K562 (cell line): ENCODE measurements around the gene KIAA0513. TPM values are rescaled to one million over a fixed set of nuclear protein-coding genes. Genes with fewer than 3 reads are reported as not detected.
A peak's percentile ranks its signal among the peaks of the same experiment; 100 is the strongest.

Experiments used
- ARID1B ChIP-seq: fragments of 450-650 bp; IDR thresholded peaks from 2 replicates; pipeline ENCODE4 v1.6.1; 2016; ENCODE audit warnings: antibody characterized with exemption, mild to moderate bottlenecking, inconsistent platforms
- ATF7 ChIP-seq: fragments of 450-650 bp; IDR thresholded peaks from 2 replicates; pipeline ENCODE4 v1.7.1; 2014; ENCODE audit warnings: mild to moderate bottlenecking, moderate library complexity
- CTBP1 ChIP-seq: fragments of 450-650 bp; IDR thresholded peaks from 2 replicates; pipeline ENCODE4 v1.6.1; 2016; ENCODE audit warnings: borderline replicate concordance
- DMBX1 ChIP-seq: fragments of 250-450 bp; sonication (Bioruptor Pico); IDR thresholded peaks from 2 replicates; pipeline ENCODE4 v1.8.0; 2022; ENCODE audit warnings: inconsistent platforms, mild to moderate bottlenecking, moderate library complexity, borderline replicate concordance
- EGR1 ChIP-seq: fragments of 450-650 bp; conservative IDR thresholded peaks from 2 replicates; pipeline ENCODE4 v1.6.1; 2017; ENCODE audit warnings: mild to moderate bottlenecking
- FUS ChIP-seq: fragments of 200-400 bp; formaldehyde crosslinking; optimal IDR thresholded peaks from 2 replicates; pipeline ENCODE3; 2017; ENCODE audit warnings: low read depth, low read length
- JUND ChIP-seq, 2 experiments: IDR thresholded peaks; 2 replicates in 1 of 2; 3 replicates in 1 of 2; pipeline ENCODE4 v1.6.1; 2011; ENCODE audit warnings: borderline replicate concordance in 2 of 2, low read depth in 2 of 2, low read length in 2 of 2, improper control_type of control experiment in 1 of 2, missing biosample characterization in 1 of 2, missing genetic modification characterization in 1 of 2, missing genetic modification reagents in 1 of 2
- LEF1 ChIP-seq: fragments of 450-650 bp; IDR thresholded peaks from 2 replicates; pipeline ENCODE4 v1.6.1; 2016; ENCODE audit warnings: mild to moderate bottlenecking
- MAFF ChIP-seq: IDR thresholded peaks from 2 replicates; pipeline ENCODE4 v1.6.1; 2012; ENCODE audit warnings: low read length, improper control_type of control experiment
- MTA2 ChIP-seq: fragments of 450-650 bp; IDR thresholded peaks from 2 replicates; pipeline ENCODE4 v1.6.1; 2016; ENCODE audit warnings: low read depth
- MXI1 ChIP-seq: IDR thresholded peaks from 2 replicates; pipeline ENCODE4 v1.6.1; 2011; ENCODE audit warnings: low read depth, mild to moderate bottlenecking, improper control_type of control experiment, low read length
- NFXL1 ChIP-seq: fragments of 450-650 bp; formaldehyde crosslinking; IDR thresholded peaks from 2 replicates; pipeline ENCODE4 v1.4.0; 2021; ENCODE audit warnings: mild to moderate bottlenecking
- NR1H2 ChIP-seq: sonication (generic); formaldehyde crosslinking; IDR thresholded peaks from 2 replicates; pipeline ENCODE4 v1.4.0; 2020; ENCODE audit warnings: mild to moderate bottlenecking, missing genetic modification reagents
- NR4A1 ChIP-seq, 2 experiments: fragments of 250-450 bp in 1 of 2; fragments of 450-650 bp in 1 of 2; sonication (Bioruptor Pico) in 1 of 2; IDR thresholded peaks; 2 replicates each; pipeline versions ENCODE4 v1.4.0 to v1.6.1; 2016 to 2020; ENCODE audit warnings: mild to moderate bottlenecking in 2 of 2, missing compliant biosample characterization in 1 of 2, missing genetic modification characterization in 1 of 2, moderate library complexity in 1 of 2
- NRF1 ChIP-seq, 2 experiments: fragments of 450-650 bp; IDR thresholded peaks in 1 of 2; conservative IDR thresholded peaks in 1 of 2; 2 replicates each; pipeline ENCODE4 v1.6.1; 2014; ENCODE audit warnings: mild to moderate bottlenecking in 2 of 2
- PATZ1 ChIP-seq: fragments of 250-450 bp; sonication (Bioruptor Pico); IDR thresholded peaks from 2 replicates; pipeline ENCODE4 v1.5.0; 2020; ENCODE audit warnings: mild to moderate bottlenecking, borderline replicate concordance
- POLR2A ChIP-seq: fragments of 450-650 bp; conservative IDR thresholded peaks from 2 replicates; pipeline ENCODE4 v1.6.1; 2016
- PPARD ChIP-seq: fragments of 250-450 bp; sonication (Bioruptor Pico); IDR thresholded peaks from 2 replicates; pipeline ENCODE4 v1.8.0; 2022; ENCODE audit warnings: inconsistent platforms, mild to moderate bottlenecking, moderate library complexity
- PURB ChIP-seq: sonication (generic); formaldehyde crosslinking; IDR thresholded peaks from 2 replicates; pipeline ENCODE4 v1.9.0; 2021; ENCODE audit warnings: low read depth, mild to moderate bottlenecking, missing genetic modification reagents
- RBM39 ChIP-seq: fragments of 200-400 bp; formaldehyde crosslinking; optimal IDR thresholded peaks from 2 replicates; pipeline ENCODE3; 2018; ENCODE audit warnings: low read depth, low read length
- SOX6 ChIP-seq: fragments of 450-650 bp; IDR thresholded peaks from 2 replicates; pipeline ENCODE4 v1.6.1; 2014; ENCODE audit warnings: mild to moderate bottlenecking
- TARDBP ChIP-seq: fragments of 450-650 bp; IDR thresholded peaks from 2 replicates; pipeline ENCODE4 v1.6.1; 2016
- TBL1XR1 ChIP-seq, 2 experiments: IDR thresholded peaks; 2 replicates each; pipeline ENCODE4 v1.6.1; 2012; ENCODE audit warnings: improper control_type of control experiment in 2 of 2, low read length in 2 of 2, mild to moderate bottlenecking in 1 of 2
- YY1 ChIP-seq, 3 experiments: IDR thresholded peaks; 2 replicates each; pipeline ENCODE4 v1.6.1; 2011; ENCODE audit warnings: low read length in 2 of 3, mild to moderate bottlenecking in 2 of 3, moderate library complexity in 2 of 3, borderline replicate concordance in 1 of 3, control low read depth in 1 of 3, low read depth in 1 of 3; ENCODE audit not compliant: insufficient read depth in 3 of 3, insufficient replicate concordance in 2 of 3, control insufficient read depth in 1 of 3, insufficient read length in 1 of 3; ENCODE audit errors: extremely low read depth in 1 of 3
- ZFX ChIP-seq: sonication (generic); formaldehyde crosslinking; IDR thresholded peaks from 2 replicates; pipeline ENCODE4 v1.8.0; 2022; ENCODE audit warnings: mild to moderate bottlenecking, missing genetic modification reagents, moderate library complexity
- ZNF584 ChIP-seq: fragments of 200-800 bp; sonication (Bioruptor generic); IDR thresholded peaks from 2 replicates; pipeline ENCODE4 v1.6.1; 2016; ENCODE audit warnings: low read depth, mild to moderate bottlenecking, missing genetic modification characterization, missing compliant biosample characterization
- ZNF785 ChIP-seq: fragments of 250-450 bp; sonication (Bioruptor Pico); IDR thresholded peaks from 2 replicates; pipeline ENCODE4 v1.4.0; 2020; ENCODE audit warnings: mild to moderate bottlenecking
- polyA plus RNA-seq, 8 experiments: library from polyadenylated mRNA; depleted of rRNA in 4 of 8; stranded (reverse) in 5 of 8; unstranded in 3 of 8; fragments of >200 nt; fragmentation: Nextera tagmentation in 2 of 8; fragmentation: Illumina TruSeq in 1 of 8; extraction: Ambion mirVana in 2 of 8; extraction: Trizol in 1 of 8; gene quantifications; 2 replicates each; pipeline versions ENCODE4 v1.2.1 to v1.2.3, GENCODE V29; 2011 to 2014; ENCODE audit warnings: inconsistent platforms in 1 of 8, missing spikeins in 1 of 8
- total RNA-seq, 7 experiments: library from RNA; depleted of rRNA in 6 of 7; stranded (reverse); fragments of >200 nt in 6 of 7; fragmentation: Illumina TruSeq in 2 of 7; extraction: Trizol in 2 of 7; gene quantifications; 2 replicates each; pipeline versions ENCODE4 v1.2.1 to v1.2.3, GENCODE V29; 2011 to 2021; ENCODE audit warnings: low replicate concordance in 1 of 7

KIAA0513 gene
- total and polyA plus RNA-seq, 9 of the 15 experiments (the other 6 are each of a cell fraction or from before 2014, with no cell fraction given), result 0.18 to 13.7 (median 10.2) TPM

GRCh38 chr16:85046931-85047866, 19.6 kb downstream of the KIAA0513 start (continued):
- no peak for TF ChIP-seq YY1 (IDR thresholded peaks at IDR 0.05; ENCODE audit: borderline replicate concordance in 1 of 3, control insufficient read depth in 1 of 3, extremely low read depth in 1 of 3, insufficient read depth in 3 of 3, insufficient read length in 1 of 3, insufficient replicate concordance in 2 of 3, low read depth in 1 of 3, low read length in 2 of 3)
- no peak for TF ChIP-seq FUS
- TF ChIP-seq SOX6, result peak; percentile 91
- TF ChIP-seq JUND (IDR thresholded peaks at IDR 0.05; ENCODE audit: borderline replicate concordance, low read depth, low read length), result peak; percentile 85
- no peak; the same call in 2 of the 3 replicates for TF ChIP-seq JUND (tag; IDR thresholded peaks at IDR 0.05; ENCODE audit: borderline replicate concordance, low read depth, low read length)
- peak; percentile 81 for TF ChIP-seq ATF7
- TF ChIP-seq NR1H2 (CRISPR knock-in tag), result 0 out of 2 replicates have a peak, but pooled peaks have one; percentile 75
- no peak for TF ChIP-seq PPARD (CRISPR knock-in tag)
- peak; percentile 86 for TF ChIP-seq CTBP1
- TF ChIP-seq TARDBP, result peak; percentile 93
- TF ChIP-seq LEF1, result peak; percentile 93
- no peak for TF ChIP-seq PURB
- TF ChIP-seq POLR2A, result peak; percentile 84
- TF ChIP-seq ZFX (CRISPR knock-in tag), result no peak
- peak; percentile 95 for TF ChIP-seq ARID1B
- peak; percentile 19; the same call in 1 of the 2 replicates for TF ChIP-seq ZNF584
- TF ChIP-seq NRF1 (conservative IDR thresholded peaks at IDR 0.05 in 1 of 2, IDR thresholded peaks at IDR 0.05 in 1 of 2), result peak; percentile 83 to 87
- no peak for TF ChIP-seq ZNF785 (CRISPR knock-in tag)
- TF ChIP-seq NR4A1 (CRISPR knock-in tag; IDR thresholded peaks at IDR 0.05), result no peak
- TF ChIP-seq NR4A1 (tag; IDR thresholded peaks at IDR 0.05), result peak; percentile 23; the same call in 1 of the 2 replicates
- TF ChIP-seq EGR1, result no peak
- peak; percentile 90 for TF ChIP-seq MTA2
- peak; percentile 51; the same call in 1 of the 2 replicates for TF ChIP-seq MAFF
- peak; percentile 85 to 91 for TF ChIP-seq TBL1XR1 (IDR thresholded peaks at IDR 0.05; ENCODE audit: low read length in 2 of 2)
- TF ChIP-seq PATZ1, result 0 out of 2 replicates have a peak, but pooled peaks have one; percentile 69
- TF ChIP-seq DMBX1 (CRISPR knock-in tag), result peak; percentile 86
- TF ChIP-seq RBM39, result peak; percentile 35
- 0 out of 2 replicates have a peak, but pooled peaks have one; percentile 37 for TF ChIP-seq MXI1
- TF ChIP-seq NFXL1, result no peak
